Activated naive CD4-positive, alpha-beta T cell treated with anti-CD3 and anti-CD28 coated beads, Interleukin-2, amount 50 U/mL, for 16 hours (primary cell): Measurements from ENCODE around the gene ACTR10.

Experiments used
- DNase-seq: peaks from one replicate; pipeline ENCODE4 v3.0.0-alpha.2; 2020

ACTR10 gene

GRCh38 chr14:58199726-58200479 lies at the start of gene ACTR10:
ACTR10 (plus strand) TSS chr14:58200149; CDS start chr14:58200218, 69 bp downstream.
- DNase-seq = peak; percentile 89

GRCh38 chr14:58150243-58150805 lies 49.6 kb upstream of the ACTR10 start:
- DNase-seq = no peak

- DNase-seq = peak; percentile 16
These were observed 48.6 kb upstream of the ACTR10 start for GRCh38 chr14:58151133-58152013.

GRCh38 chr14:58152014-58152857 lies 47.7 kb upstream of the ACTR10 start, which contains the start of gene ARMH4:
ARMH4 (minus strand) TSS chr14:58152213; CDS start chr14:58139358, 12,855 bp downstream.
- peak; percentile 61 for DNase-seq

GRCh38 chr14:58160561-58160960 lies 39.4 kb upstream of the ACTR10 start:
- no peak for DNase-seq

- peak; percentile 76 for DNase-seq
These were observed 33.7 kb upstream of the ACTR10 start for GRCh38 chr14:58166005-58166983.

GRCh38 chr14:58167057-58167456 lies 32.9 kb upstream of the ACTR10 start:
- DNase-seq = no peak

- no peak for DNase-seq
These were observed 32.1 kb upstream of the ACTR10 start for GRCh38 chr14:58167891-58168290.

- peak; percentile 41 for DNase-seq
These were observed 28.9 kb upstream of the ACTR10 start for GRCh38 chr14:58171090-58171489.

GRCh38 chr14:58177125-58177524 lies 22.8 kb upstream of the ACTR10 start:
- DNase-seq = no peak

GRCh38 chr14:58189176-58189575 lies 10.8 kb upstream of the ACTR10 start:
- DNase-seq = no peak

GRCh38 chr14:58191763-58192601 lies 8.0 kb upstream of the ACTR10 start:
- no peak for DNase-seq

- DNase-seq = no peak
These were observed 6.4 kb upstream of the ACTR10 start for GRCh38 chr14:58193542-58193941.

GRCh38 chr14:58196198-58196597 lies 3.8 kb upstream of the ACTR10 start:
- DNase-seq = no peak

- no peak for DNase-seq
These were observed 1.9 kb upstream of the ACTR10 start for GRCh38 chr14:58198086-58198485.

- DNase-seq = no peak
These were observed 512 bp downstream of the ACTR10 start for GRCh38 chr14:58200480-58200841.

GRCh38 chr14:58200846-58201245 lies 897 bp downstream of the ACTR10 start:
- no peak for DNase-seq

GRCh38 chr14:58213176-58213575 lies 13.2 kb downstream of the ACTR10 start:
- no peak for DNase-seq

- DNase-seq = no peak
These were observed 15.4 kb downstream of the ACTR10 start for GRCh38 chr14:58215191-58215914.

- no peak for DNase-seq
These were observed 16.6 kb downstream of the ACTR10 start for GRCh38 chr14:58216544-58216943.
